Measurements from ENCODE around the gene ZNRD2. TPM values are rescaled to one million over a fixed set of nuclear protein-coding genes. Genes with fewer than 3 reads are reported as not detected.

Gene ZNRD2
- total RNA-seq, 1 experiment from 2014 or later: 45.8 TPM

- Histone ChIP-seq H4K8ac (replicated peaks; ENCODE audit: insufficient read length, low read depth, low read length) (no peak overlapping the region), H3K79me2 (ENCODE audit: insufficient read depth, low read length) (no peaks in the 10 kb centered on the region), H2AK5ac (ENCODE audit: insufficient read length, low read length) (no peak overlapping the region), H3K9ac (ENCODE audit: extremely low read depth, insufficient read length, low read length) (no peak overlapping the region), H3K23me2 (ENCODE audit: insufficient read length, low read depth, low read length, poor library complexity, severe bottlenecking) (no peaks in the 10 kb centered on the region), H3K4me1 (ENCODE audit: insufficient read depth, low read length) (no peaks in the 10 kb centered on the region; the same call in 1 of the 2 replicates), H3K4ac (ENCODE audit: low read depth, low read length) (no peak overlapping the region), H4K5ac (ENCODE audit: insufficient read length, low read depth, low read length) (no peak overlapping the region), H3K79me1 (ENCODE audit: insufficient read depth, low read depth, low read length, poor library complexity, severe bottlenecking) (no peaks in the 10 kb centered on the region), H2BK12ac (ENCODE audit: insufficient read length, low read depth, low read length) (no peak overlapping the region), H3K27me3 (ENCODE audit: insufficient read depth, low read length) (no peaks in the 10 kb centered on the region; the same call in 1 of the 2 replicates), H2BK20ac (ENCODE audit: low read depth, low read length, poor library complexity, severe bottlenecking) (no peak overlapping the region), H3K27ac (ENCODE audit: insufficient read length, low read depth, low read length) (no peak overlapping the region), H2BK15ac (ENCODE audit: low read depth, low read length) (no peak overlapping the region), H4K20me1 (ENCODE audit: control insufficient read depth, insufficient read depth, insufficient read length) (no peaks in the 10 kb centered on the region), H2BK120ac (ENCODE audit: low read depth, low read length, poor library complexity, severe bottlenecking) (no peak overlapping the region), H3K14ac (ENCODE audit: insufficient read depth, low read length) (no peak overlapping the region), H3K4me2 (ENCODE audit: insufficient read depth, insufficient read length, low read length) (no peak overlapping the region), H3K18ac (ENCODE audit: insufficient read length, low read depth, low read length) (no peak overlapping the region), H3K9me3 (ENCODE audit: control insufficient read depth, low read depth, low read length) (no peaks in the 10 kb centered on the region), H4K91ac (ENCODE audit: insufficient read length, low read depth, low read length) (no peak overlapping the region), H3T11ph (ENCODE audit: low read length) (no peak overlapping the region), H2BK5ac (ENCODE audit: insufficient read length, low read length) (no peak overlapping the region), H3K56ac (ENCODE audit: insufficient read length, low read depth, low read length) (no peak overlapping the region), H3K23ac (ENCODE audit: insufficient read length, low read depth, low read length) (no peak overlapping the region), H2AFZ (ENCODE audit: low read length) (no peak overlapping the region)
- Mint-ChIP-seq H3K27me3 (ENCODE audit: low read depth) (peaks cover 33% of the 10 kb centered on the region), H3K36me3 (ENCODE audit: insufficient read depth in 1 of 3, low read depth in 3 of 3) (peaks cover 0 to 4% (median 3%) of the 10 kb centered on the region in 3 experiments; a peak in 3 of 7 replicates), H3K9me3 (no peaks in the 10 kb centered on the region), H3K27ac (no peak overlapping the region), H3K4me1 (peaks cover 8 to 40% of the 10 kb centered on the region in 2 experiments), H3K4me3 (no peak overlapping the region; a peak in 1 of 5 replicates)
- no CpG with 5 or more reads among the region's 9 CpGs for WGBS (ENCODE audit: extremely low coverage, insufficient read length, low lambda C conversion rate)
- no peak for TF ChIP-seq CTCF (conservative IDR thresholded peaks at IDR 0.05)
- DNase-seq: no peak
Measured at GRCh38 chr11:65589444-65590239, 19.4 kb downstream of the ZNRD2 start.

Measured in H9 (cell line).